Calu3 (cell line): ENCODE data around the gene ENPEP. TPM values are rescaled to one million over a fixed set of nuclear protein-coding genes. Genes with fewer than 3 reads are reported as not detected.

Experiments
- BruUV-seq: library from RNA; stranded (reverse); fragments of 400-500 nt; replicated peaks from 2 replicates; lab custom pipeline; 2021; lab: Mats Ljungman, UMichigan
- CTCF ChIA-PET: fragments of 300-600 bp; sonication (Branson Sonifier 250); formaldehyde crosslinking; loops from one replicate; lab custom pipeline; 2022; ENCODE audit warnings: antibody characterized with exemption; lab: Charles Lee
- DNase-seq: peaks from one replicate; pipeline ENCODE4 v3.0.0; 2022
- H3K27ac Mint-ChIP-seq: one replicate; pipeline ENCODE4 v1.8.0; 2022; ENCODE audit warnings: mixed read lengths; ENCODE audit not compliant: unreplicated experiment
- H3K27me3 Mint-ChIP-seq: one replicate; pipeline ENCODE4 v1.8.0; 2022; ENCODE audit warnings: mixed read lengths; ENCODE audit not compliant: unreplicated experiment
- H3K36me3 Mint-ChIP-seq: one replicate; pipeline ENCODE4 v1.8.0; 2022; ENCODE audit warnings: mild to moderate bottlenecking, moderate library complexity, mixed read lengths; ENCODE audit not compliant: insufficient read depth, unreplicated experiment
- H3K4me1 Mint-ChIP-seq: one replicate; pipeline ENCODE4 v1.8.0; 2022; ENCODE audit warnings: mild to moderate bottlenecking, low read depth, mixed read lengths; ENCODE audit not compliant: unreplicated experiment
- H3K4me3 Mint-ChIP-seq: one replicate; pipeline ENCODE4 v1.8.0; 2022; ENCODE audit warnings: mild to moderate bottlenecking, low read depth, moderate library complexity, mixed read lengths; ENCODE audit not compliant: unreplicated experiment
- H3K9me3 Mint-ChIP-seq: one replicate; pipeline ENCODE4 v1.8.0; 2022; ENCODE audit warnings: low read depth, mixed read lengths; ENCODE audit not compliant: unreplicated experiment
- intact Hi-C: fragments of 100-400 bp; cut with micrococcal nuclease; formaldehyde crosslinking; loops from one replicate; pipeline ENCODE4 v1.10.0; 2022; ENCODE audit not compliant: unreplicated experiment
- total RNA-seq: library from RNA; stranded (reverse); gene quantifications from 2 replicates; pipeline ENCODE4 v1.2.3, GENCODE V29; 2022
- TF ChIP-seq, protein P1 (sequence below): fragments of 200-600 bp; IDR thresholded peaks from one replicate; pipeline ENCODE4 v1.8.0; 2022; ENCODE audit warnings: antibody characterized with exemption; ENCODE audit not compliant: unreplicated experiment

The ENPEP gene
- total RNA-seq, 1 experiment from 2014 or later = not detected

DNA sequence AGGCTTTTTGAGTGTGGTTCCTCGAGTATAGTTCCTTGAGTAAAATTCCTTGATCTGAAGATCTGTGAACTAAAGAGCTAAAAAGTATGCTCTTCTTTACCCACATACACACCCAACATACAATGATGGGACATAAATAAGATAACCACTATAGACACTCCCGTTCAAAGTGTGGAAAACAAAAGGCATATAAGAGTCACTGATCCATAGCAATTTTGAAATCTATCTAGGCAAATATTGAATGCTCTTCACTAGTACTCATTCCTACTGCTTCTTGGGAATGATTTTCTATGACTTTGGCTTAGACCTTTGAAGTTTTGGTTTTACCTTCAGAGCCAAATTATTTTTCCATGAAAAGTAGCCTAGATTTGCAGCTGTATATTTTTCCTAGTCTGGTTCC is 120.5 kb downstream of the ENPEP start:
- TF ChIP-seq, protein P1, sequence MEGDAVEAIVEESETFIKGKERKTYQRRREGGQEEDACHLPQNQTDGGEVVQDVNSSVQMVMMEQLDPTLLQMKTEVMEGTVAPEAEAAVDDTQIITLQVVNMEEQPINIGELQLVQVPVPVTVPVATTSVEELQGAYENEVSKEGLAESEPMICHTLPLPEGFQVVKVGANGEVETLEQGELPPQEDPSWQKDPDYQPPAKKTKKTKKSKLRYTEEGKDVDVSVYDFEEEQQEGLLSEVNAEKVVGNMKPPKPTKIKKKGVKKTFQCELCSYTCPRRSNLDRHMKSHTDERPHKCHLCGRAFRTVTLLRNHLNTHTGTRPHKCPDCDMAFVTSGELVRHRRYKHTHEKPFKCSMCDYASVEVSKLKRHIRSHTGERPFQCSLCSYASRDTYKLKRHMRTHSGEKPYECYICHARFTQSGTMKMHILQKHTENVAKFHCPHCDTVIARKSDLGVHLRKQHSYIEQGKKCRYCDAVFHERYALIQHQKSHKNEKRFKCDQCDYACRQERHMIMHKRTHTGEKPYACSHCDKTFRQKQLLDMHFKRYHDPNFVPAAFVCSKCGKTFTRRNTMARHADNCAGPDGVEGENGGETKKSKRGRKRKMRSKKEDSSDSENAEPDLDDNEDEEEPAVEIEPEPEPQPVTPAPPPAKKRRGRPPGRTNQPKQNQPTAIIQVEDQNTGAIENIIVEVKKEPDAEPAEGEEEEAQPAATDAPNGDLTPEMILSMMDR = no peak
- intact Hi-C loops = no loop called here
- BruUV-seq = no TSS peak
- CTCF ChIA-PET = no interaction called here
- H3K4me3 Mint-ChIP-seq = no peak overlapping the region
- H3K36me3 Mint-ChIP-seq = no peaks in the 10 kb centered on the region
- no peaks in the 10 kb centered on the region for H3K4me1 Mint-ChIP-seq
- DNase-seq = no peak
- peaks cover 4% of the 10 kb centered on the region for H3K9me3 Mint-ChIP-seq
- no peak overlapping the region for H3K27ac Mint-ChIP-seq
- H3K27me3 Mint-ChIP-seq = no peaks in the 10 kb centered on the region

DNA sequence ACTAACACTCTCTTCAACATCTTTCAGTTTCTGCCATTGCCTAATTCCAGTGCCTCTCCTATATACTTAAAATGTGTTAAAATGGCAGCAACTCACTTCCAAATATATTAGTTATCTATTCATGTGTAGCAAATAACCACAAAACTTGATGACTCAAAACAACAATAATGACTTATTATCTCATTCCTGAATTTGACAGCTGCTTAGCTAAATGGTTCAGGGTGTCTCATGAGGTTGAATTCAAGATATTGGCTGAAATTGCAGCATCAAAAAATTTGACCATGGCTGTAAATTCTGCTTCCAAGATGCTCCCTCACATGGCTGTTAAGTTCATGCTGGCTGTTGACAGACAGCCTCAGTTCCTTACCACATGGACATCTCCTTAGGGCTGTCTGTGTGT is 121.6 kb downstream of the ENPEP start:
- Mint-ChIP-seq H3K9me3 (peaks cover 4% of the 10 kb centered on the region), H3K4me3 (no peak overlapping the region), H3K4me1 (no peaks in the 10 kb centered on the region), H3K27ac (no peak overlapping the region), H3K27me3 (no peaks in the 10 kb centered on the region), H3K36me3 (no peaks in the 10 kb centered on the region)
- no TSS peak for BruUV-seq
- intact Hi-C loops = no loop called here
- CTCF ChIA-PET = no interaction called here
- no peak for DNase-seq
- TF ChIP-seq, protein P1 = no peak

DNA sequence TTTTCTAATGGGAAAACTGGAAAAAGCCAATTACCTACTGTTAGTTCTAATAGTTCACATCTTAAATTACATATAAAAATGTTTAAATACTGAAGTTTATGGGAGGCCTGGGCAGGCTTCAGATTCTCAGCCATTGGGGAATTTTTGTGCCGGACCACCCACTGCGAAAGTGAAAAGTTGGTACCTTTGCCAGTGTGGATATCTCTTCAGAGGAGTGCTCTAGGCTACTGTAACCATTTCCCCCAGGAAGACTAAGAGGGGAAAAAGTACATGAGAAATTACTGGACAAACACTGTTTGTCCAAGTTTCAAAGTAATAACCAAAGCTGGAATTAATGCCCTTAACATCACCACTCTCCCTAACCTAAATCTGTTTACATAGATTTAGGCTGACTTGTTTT is 126.1 kb downstream of the ENPEP start:
- Mint-ChIP-seq H3K27me3 (no peaks in the 10 kb centered on the region), H3K4me1 (no peaks in the 10 kb centered on the region), H3K9me3 (no peaks in the 10 kb centered on the region), H3K36me3 (no peaks in the 10 kb centered on the region), H3K4me3 (no peak overlapping the region), H3K27ac (no peak overlapping the region)
- CTCF ChIA-PET = no interaction called here
- no TSS peak for BruUV-seq
- DNase-seq = no peak
- TF ChIP-seq, protein P1 = no peak
- intact Hi-C loops = no loop called here

DNA sequence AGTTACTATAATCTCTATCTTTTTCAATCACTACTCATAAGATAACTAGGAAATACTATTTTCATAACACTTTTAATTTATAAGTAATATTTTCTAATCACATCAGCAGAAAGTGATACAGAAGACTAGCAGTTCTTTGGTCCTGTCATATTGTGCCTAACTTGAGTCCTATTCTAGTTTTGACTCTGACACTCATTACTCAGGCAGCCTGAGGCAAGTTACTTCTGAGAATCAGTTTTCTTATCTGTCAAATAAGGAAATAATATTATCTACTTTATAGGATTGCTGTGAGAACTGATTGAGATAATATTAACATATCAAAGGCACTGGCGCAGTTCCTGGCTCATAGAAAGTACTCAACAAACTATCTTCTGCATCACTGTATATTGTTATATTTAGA is 129.1 kb downstream of the ENPEP start:
- no peak for DNase-seq
- no peaks in the 10 kb centered on the region for H3K27me3 Mint-ChIP-seq
- intact Hi-C loops = no loop called here
- CTCF ChIA-PET = no interaction called here
- H3K36me3 Mint-ChIP-seq = no peaks in the 10 kb centered on the region
- no peak overlapping the region for H3K4me3 Mint-ChIP-seq
- H3K27ac Mint-ChIP-seq = no peak overlapping the region
- H3K9me3 Mint-ChIP-seq = no peaks in the 10 kb centered on the region
- H3K4me1 Mint-ChIP-seq = peaks cover 18% of the 10 kb centered on the region
- TF ChIP-seq, protein P1 = no peak
- BruUV-seq = no TSS peak
